ENCODE measurements around the gene UCN.

DNA sequence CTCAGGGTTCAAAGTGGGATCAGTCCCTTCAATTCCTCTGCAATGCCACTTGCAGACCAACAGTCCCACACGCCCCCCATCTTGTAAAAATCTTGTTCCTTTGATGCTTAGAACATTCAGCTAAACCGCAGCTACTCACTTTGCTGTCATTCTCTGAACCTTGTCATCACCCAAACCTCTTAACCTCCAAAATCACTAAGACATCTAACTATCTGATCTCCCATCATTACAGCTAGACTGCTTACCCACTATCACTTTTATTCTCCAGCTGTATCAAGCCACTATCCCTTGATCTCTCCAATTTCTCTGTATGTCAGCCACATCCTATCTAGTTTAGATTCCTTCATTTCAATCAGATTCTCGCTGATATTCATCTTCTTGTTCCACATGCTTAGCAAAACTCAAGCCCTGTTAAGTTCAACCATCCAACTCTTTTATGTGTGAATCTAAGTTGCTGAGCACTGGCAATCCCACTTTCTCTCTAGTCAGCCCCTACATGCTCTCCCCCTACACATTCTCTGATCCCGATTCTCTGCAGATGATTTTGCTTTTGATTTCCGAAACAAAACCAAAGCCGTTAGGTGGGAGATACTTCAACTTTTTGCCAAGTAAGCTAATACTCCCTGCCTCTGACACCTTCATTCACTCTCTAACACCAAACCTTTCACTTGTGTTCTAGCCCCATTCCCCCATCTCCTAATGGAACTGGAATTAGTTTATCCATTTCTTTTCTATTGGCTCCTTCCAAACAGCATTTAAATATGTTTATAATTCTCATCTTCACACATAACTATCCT is 43.8 kb upstream of the UCN start:
- TF ChIP-seq, protein P1, sequence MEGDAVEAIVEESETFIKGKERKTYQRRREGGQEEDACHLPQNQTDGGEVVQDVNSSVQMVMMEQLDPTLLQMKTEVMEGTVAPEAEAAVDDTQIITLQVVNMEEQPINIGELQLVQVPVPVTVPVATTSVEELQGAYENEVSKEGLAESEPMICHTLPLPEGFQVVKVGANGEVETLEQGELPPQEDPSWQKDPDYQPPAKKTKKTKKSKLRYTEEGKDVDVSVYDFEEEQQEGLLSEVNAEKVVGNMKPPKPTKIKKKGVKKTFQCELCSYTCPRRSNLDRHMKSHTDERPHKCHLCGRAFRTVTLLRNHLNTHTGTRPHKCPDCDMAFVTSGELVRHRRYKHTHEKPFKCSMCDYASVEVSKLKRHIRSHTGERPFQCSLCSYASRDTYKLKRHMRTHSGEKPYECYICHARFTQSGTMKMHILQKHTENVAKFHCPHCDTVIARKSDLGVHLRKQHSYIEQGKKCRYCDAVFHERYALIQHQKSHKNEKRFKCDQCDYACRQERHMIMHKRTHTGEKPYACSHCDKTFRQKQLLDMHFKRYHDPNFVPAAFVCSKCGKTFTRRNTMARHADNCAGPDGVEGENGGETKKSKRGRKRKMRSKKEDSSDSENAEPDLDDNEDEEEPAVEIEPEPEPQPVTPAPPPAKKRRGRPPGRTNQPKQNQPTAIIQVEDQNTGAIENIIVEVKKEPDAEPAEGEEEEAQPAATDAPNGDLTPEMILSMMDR (conservative IDR thresholded peaks at IDR 0.05 in 1 of 2, IDR thresholded peaks at IDR 0.05 in 1 of 2; ENCODE audit: low read depth in 1 of 2, low read length in 2 of 2), result no peak
- no peak for TF ChIP-seq EZH2 (IDR thresholded peaks at IDR 0.05; ENCODE audit: low read length, missing control alignments)
